ENCODE results near the gene WDR46. TPM values are rescaled to one million over a fixed set of nuclear protein-coding genes. Genes with fewer than 3 reads are reported as not detected.

The WDR46 gene
- total RNA-seq, 2 experiments from 2014 or later = 105 to 107 TPM

DNA sequence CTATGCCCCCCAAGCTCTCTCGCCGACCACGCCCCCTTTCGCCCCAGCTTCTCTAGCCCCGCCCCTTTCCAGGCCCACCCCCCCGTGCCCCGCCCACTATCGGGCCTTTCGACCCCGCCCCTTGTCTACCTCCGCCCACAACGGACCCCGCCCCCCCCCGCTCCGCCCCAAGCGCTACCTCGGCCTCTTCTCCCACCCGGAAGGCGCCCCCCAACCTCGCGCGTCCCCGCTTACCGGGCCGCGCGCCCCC, 28.3 kb upstream of the WDR46 start:
- DNase-seq = no peak
- no peaks in the 10 kb centered on the region for H3K27me3 Mint-ChIP-seq
- H3K36me3 Mint-ChIP-seq = peaks cover 49% of the 10 kb centered on the region
- H3K9me3 Mint-ChIP-seq = no peaks in the 10 kb centered on the region
- peak overlapping the region; percentile 51 for H3K27ac Mint-ChIP-seq
- H3K4me1 Mint-ChIP-seq = peaks cover 67% of the 10 kb centered on the region
- H3K4me3 Mint-ChIP-seq = peak overlapping the region; percentile 82

DNA sequence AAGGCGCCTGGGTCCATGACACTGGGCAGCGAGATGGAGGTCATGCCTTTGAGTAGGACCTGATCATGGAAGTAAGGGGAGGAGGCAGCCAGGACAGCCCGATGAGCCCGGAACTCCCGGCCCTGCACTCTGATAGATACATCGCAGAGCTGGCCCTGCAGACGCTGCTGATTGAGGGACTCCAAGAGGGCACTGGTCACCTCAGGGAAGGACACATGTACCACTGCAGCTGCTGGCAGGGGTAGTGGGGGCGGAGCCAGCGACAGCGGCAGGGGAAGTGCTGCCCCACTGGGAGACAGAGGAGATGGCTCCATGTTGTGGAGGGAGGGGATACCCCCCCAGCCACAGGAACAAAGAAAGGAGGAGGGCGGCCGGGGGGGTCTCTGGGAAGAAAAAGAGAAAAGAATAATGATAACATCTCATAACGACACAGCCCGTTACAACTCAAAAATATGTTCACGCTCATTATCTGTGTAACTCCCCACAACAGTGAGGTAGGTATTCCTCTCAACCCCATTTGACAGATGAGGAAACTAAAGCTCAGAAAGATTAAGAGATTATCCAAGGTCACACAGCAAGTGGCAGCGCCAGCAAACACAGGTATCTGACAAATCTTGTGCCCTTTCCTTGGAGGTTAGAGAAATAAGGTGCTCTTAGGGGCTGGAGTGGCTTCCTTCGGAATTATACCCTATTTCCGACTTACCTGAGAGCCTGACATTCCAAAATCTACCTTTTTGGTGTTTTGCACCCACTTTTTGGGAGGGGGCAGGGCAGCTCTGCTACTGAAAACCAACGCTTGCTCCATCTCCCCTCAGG, 27.8 kb upstream of the WDR46 start:
- peaks cover 49% of the 10 kb centered on the region for H3K36me3 Mint-ChIP-seq
- DNase-seq = no peak

DNA sequence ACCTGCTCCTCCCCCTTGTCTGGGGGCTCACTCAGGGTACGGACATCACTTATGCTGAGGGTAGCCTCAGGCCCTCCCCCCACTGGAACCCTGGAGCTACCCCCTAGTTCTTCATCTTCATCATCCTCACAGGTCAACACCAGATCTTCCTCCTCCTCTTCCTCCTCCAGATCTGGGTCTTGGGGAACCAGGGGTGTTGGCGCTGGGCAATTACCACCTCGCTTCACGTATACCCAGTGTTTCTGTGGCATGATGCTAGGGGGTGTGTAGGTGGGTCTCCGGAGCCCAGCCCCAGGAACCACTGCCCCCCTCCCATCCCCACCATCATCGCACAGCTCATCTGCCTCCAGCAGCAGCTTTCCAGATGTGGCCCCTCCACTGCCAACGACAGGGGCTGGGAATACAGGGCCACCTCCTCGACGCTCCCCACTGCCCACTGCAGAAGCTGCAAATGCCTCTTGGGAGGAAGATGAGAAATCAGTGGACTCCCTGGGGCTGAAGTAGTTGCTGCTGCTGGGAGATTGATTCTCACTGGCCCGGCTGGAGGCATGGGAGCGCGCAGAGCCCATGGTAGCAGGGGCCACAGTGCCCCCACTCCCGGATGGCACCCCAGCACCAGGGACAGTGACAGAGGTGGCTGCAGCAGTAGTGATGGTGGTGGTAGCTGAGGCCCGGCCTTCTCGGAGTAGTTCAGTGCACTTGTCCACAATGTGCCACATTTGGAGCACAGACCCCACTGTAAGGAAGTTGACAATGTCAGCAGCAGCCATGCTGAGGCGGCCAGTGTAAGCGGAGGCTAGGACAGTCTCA, 27.0 kb upstream of the WDR46 start:
- no peak for DNase-seq
- Mint-ChIP-seq H3K9me3 (no peaks in the 10 kb centered on the region), H3K27me3 (no peaks in the 10 kb centered on the region), H3K4me3 (peak overlapping the region; percentile 82), H3K27ac (peak overlapping the region; percentile 99), H3K4me1 (peaks cover 67% of the 10 kb centered on the region), H3K36me3 (peaks cover 48% of the 10 kb centered on the region)

More for the DNA sequence above, 27.8 kb upstream of the WDR46 start:
- Mint-ChIP-seq H3K9me3 (no peaks in the 10 kb centered on the region), H3K27me3 (no peaks in the 10 kb centered on the region), H3K4me1 (peaks cover 69% of the 10 kb centered on the region), H3K4me3 (peak overlapping the region; percentile 82), H3K27ac (peak overlapping the region; percentile 51)

DNA sequence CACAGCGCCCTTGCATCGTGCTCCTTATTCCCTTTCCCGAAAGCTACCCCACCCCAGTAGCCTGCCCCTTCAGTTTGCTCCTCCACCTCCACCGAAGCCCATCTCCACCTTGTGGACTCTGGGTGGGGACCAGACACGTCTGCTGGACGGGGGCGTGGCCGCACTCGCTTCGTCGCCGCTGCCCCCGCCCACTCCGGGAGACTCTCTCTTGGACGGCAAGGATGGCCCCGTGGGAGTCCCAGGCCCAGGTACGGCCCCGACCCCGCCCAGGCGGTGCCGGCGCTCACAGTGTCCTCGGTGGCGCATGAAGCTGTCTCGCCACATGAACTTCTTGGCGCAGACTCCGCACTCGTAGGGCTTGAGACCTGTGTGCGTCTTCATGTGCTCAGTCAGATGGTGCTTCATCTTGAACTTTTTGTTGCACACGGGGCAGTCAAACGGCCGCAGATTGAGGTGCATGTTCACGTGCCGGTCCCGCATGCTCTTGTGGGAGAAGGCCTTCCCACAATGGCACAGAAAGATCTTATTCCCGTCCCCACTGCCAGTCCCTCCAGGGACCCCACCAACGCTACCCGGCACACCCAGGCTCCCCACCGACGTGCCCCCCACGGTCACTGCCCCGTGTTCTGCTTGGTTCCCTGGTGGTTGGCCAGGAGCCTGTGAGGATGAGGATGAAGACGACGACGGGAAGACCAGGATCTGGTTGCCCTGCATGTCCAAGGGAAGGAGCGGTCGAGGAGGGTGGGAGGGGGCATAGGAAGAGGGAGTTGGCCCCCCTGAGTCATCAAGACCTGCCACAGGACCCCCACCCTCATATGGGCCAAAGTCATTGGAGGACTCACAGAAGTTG, 26.1 kb upstream of the WDR46 start:
- H3K4me3 Mint-ChIP-seq = peak overlapping the region; percentile 99
- no peaks in the 10 kb centered on the region for H3K27me3 Mint-ChIP-seq
- peak overlapping the region; percentile 99 for H3K27ac Mint-ChIP-seq
- H3K4me1 Mint-ChIP-seq = peaks cover 62% of the 10 kb centered on the region
- peaks cover 45% of the 10 kb centered on the region for H3K36me3 Mint-ChIP-seq
- DNase-seq = no peak
- no peaks in the 10 kb centered on the region for H3K9me3 Mint-ChIP-seq

DNA sequence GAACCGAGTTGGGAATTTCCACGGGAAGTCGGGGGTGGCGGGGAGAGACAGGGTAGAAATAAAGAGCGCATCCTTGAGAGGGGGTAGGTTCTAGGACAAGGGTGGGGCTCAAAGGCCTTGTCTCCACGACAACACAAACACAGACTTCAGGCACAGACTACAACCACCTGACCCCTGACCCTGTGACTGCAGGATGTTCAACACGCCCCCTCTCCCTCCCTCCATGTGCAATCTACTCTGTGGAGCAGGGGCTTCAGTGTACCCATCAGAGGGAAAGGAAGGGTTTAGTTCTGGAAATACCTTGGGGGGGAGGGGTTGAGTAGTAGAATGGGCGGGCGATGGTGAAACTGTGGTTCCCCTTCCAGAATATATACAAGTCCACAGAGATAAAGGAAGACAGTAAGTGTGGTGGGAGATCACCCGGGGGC, 25.5 kb upstream of the WDR46 start:
- H3K9me3 Mint-ChIP-seq = no peaks in the 10 kb centered on the region
- peak overlapping the region; percentile 99 for H3K4me3 Mint-ChIP-seq
- H3K36me3 Mint-ChIP-seq = peaks cover 46% of the 10 kb centered on the region
- peak overlapping the region; percentile 99 for H3K27ac Mint-ChIP-seq
- DNase-seq = peak; percentile 73
- H3K4me1 Mint-ChIP-seq = peaks cover 56% of the 10 kb centered on the region
- no peaks in the 10 kb centered on the region for H3K27me3 Mint-ChIP-seq

DNA sequence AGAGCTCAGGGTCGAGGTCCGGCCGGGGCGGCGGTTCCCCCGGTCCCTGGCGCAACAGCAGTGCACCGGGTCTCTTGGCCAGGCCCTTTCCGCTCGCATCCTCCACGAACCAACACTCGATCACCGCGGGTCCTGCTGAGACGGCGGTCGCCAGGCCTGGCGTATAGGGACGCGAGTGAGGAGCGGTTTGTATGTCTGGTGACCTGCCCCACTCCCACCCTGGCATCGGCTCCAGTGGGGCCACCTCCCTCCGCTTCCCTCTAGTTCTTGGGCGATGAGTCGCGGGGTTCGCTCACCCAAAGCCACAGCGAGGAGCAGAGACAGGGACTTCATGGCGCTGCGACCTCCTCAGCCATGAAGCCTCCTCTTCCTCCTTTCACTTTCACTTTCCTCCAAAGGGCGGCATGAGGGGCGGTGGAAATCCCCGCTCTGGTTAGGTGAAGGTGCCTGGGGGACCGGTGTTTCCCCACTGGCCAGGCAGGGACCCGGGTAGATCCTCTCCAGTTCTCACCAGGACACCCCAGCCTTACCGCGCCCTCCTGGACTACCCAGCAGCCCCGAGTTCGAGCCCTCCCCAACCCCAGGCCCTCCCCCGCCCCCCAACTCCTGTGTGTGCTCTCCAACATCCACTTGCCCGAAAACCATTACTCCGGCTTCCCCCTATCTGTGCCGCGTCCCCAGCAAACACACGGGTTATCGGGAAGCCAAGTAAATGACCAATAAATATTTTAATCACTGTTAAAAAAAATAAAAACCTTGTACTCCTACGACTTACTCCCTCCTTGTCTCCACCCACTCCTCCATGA, 24.9 kb upstream of the WDR46 start, which contains the start of gene TAPBP:
TAPBP (minus strand) TSS at position 370 of the 806 bp plus-strand sequence; CDS start at position 333, 37 bp downstream.
- Mint-ChIP-seq H3K4me1 (peaks cover 52% of the 10 kb centered on the region), H3K4me3 (peak within 1 kb of the TSS; percentile 99), H3K27ac (peak within 1 kb of the TSS; percentile 99), H3K36me3 (peaks cover 43% of the 10 kb centered on the region), H3K27me3 (no peaks in the 10 kb centered on the region), H3K9me3 (no peaks in the 10 kb centered on the region)
- peak; percentile 92 for DNase-seq

DNA sequence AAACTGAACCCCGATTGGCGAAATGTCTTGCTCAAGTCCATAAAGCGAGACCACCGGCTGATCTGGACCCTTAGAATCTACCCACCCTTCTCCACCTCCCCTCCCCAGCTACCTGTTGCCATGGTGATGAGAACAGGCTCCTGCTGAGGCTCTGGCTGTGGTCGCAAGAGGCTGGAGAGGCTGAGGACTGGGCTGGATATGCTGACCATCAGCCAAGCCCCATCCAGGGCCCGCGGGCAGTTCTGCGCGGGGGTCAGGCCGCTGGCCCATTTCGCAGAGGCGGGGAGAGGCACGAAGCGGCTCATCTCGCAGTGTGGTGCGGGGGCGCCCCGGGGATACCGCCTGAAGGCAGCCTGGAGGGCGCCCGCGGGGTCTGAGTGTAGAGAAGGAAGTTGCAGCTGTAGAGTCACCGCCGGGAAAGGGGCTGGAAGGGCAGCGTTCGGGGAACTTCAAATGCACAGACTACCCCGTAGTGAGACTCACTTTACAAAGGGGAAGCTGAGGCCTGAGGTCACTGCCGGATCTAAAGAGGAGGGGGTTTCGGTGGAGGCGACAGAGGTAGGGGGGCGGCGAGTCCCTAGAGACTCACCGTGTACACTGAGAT, 24.2 kb upstream of the WDR46 start:
- Mint-ChIP-seq H3K27me3 (no peaks in the 10 kb centered on the region), H3K9me3 (no peaks in the 10 kb centered on the region), H3K4me3 (peak overlapping the region; percentile 99), H3K4me1 (peaks cover 52% of the 10 kb centered on the region), H3K36me3 (peaks cover 45% of the 10 kb centered on the region), H3K27ac (peak overlapping the region; percentile 99)
- DNase-seq = peak; percentile 60

DNA sequence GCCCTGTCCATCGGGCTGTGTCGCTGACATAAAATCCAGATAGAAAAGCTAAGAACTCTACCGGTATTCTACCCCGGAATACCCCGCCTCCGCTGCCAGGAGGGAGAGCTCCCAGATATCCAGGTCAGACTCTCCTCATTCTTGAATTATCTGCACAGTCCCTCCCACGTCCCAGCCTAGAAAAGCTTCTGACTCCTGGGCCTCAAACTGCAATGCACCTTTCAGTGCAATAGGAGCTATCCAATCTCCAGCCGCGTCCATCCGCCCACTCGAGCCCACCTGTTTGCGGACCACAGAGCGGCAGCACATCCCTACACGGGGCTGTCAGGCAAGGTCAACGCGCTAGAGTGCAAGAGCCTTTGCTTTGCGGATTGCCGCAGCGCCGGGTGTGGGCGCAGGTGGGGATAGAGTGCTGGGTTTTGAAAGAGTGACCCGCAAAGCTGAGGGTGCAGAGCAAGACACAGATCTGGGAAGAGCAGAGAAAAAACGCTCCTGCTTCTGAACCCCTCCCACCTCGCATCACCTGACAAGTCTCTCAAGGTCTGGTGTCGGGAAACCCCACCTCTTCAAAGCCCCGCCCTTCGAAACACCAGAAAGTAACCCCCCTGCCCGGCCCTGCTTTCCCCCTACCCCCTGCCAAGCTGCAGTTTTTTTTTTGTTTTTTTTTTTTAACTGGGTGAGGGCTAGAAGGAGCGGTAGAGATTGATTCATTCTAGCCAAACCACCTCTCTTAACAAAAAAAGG, 23.5 kb upstream of the WDR46 start:
- Mint-ChIP-seq H3K27me3 (no peaks in the 10 kb centered on the region), H3K4me3 (peak overlapping the region; percentile 99), H3K4me1 (peaks cover 48% of the 10 kb centered on the region), H3K27ac (peak overlapping the region; percentile 99), H3K9me3 (no peaks in the 10 kb centered on the region), H3K36me3 (peaks cover 42% of the 10 kb centered on the region)
- peak; percentile 82 for DNase-seq

DNA sequence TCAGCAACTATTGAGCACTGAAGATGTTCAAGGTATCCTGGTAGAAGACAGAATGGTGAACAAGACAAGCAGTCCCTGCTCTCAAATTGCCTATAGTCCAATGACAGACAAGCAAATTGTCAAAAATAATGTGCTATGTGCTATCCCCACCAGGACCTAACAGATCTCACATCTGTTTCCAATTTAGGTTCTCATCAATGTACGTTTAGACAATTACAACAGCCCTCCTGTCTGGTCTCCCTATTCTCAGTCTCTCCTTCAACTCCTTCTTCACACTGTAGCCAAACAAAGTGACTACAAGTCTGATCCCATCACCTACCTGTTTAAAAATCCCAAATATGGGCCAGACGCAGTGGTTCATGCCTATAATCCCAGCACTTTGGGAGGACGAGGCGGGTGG, 17.3 kb upstream of the WDR46 start:
- H3K4me1 Mint-ChIP-seq = peaks cover 35% of the 10 kb centered on the region
- DNase-seq = no peak
- H3K36me3 Mint-ChIP-seq = peaks cover 35% of the 10 kb centered on the region
- H3K27ac Mint-ChIP-seq = peak overlapping the region; percentile 59
- H3K27me3 Mint-ChIP-seq = no peaks in the 10 kb centered on the region
- H3K4me3 Mint-ChIP-seq = no peak overlapping the region
- no peaks in the 10 kb centered on the region for H3K9me3 Mint-ChIP-seq

DNA sequence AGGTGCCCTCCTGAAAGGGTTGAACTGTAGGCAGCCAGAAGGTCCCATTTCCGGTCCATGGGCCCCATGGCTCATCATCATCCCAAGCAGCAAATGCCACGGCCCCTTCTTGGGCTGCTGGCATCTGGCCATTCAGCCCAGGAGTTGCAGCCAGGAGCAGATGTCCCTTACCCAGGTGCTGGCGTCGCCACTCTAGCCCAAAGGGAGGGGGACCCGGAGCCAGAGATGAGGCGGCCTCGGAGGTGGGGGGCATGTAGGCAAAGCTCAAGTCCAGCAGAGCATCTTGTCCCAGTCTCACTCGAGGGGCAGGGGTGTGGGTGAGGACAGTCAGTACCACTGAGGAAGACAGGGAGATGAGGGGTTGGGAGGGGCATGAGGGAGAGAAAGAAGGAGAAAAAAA, 16.0 kb upstream of the WDR46 start:
- Mint-ChIP-seq H3K9me3 (no peaks in the 10 kb centered on the region), H3K27me3 (no peaks in the 10 kb centered on the region), H3K36me3 (peaks cover 41% of the 10 kb centered on the region), H3K4me3 (no peak overlapping the region), H3K27ac (peak overlapping the region; percentile 74), H3K4me1 (peaks cover 38% of the 10 kb centered on the region)
- no peak for DNase-seq

DNA sequence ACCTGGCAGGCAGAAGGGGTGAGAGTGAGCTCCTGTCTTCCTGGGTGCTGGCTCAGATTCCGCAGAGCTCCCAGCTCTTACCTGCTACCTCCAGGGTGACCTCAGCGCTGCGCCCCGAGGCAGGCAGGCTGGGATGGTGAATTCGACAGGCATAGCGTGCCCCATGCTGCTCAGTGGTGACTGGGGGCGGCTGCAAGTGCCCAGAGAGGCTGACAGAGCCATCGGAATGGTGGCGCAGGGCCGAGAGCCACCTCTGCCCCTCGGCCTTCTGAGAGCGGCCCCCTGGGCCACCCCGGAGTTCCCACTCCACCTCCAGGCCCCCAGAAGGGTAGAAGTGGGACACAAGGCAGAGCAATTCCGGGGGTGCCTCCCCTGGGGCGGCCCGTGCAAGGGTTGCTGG, 15.2 kb upstream of the WDR46 start:
- H3K27me3 Mint-ChIP-seq = peaks cover 3% of the 10 kb centered on the region
- no peak overlapping the region for H3K27ac Mint-ChIP-seq
- no peak overlapping the region for H3K4me3 Mint-ChIP-seq
- peaks cover 47% of the 10 kb centered on the region for H3K4me1 Mint-ChIP-seq
- DNase-seq = no peak
- no peaks in the 10 kb centered on the region for H3K9me3 Mint-ChIP-seq
- peaks cover 49% of the 10 kb centered on the region for H3K36me3 Mint-ChIP-seq

DNA sequence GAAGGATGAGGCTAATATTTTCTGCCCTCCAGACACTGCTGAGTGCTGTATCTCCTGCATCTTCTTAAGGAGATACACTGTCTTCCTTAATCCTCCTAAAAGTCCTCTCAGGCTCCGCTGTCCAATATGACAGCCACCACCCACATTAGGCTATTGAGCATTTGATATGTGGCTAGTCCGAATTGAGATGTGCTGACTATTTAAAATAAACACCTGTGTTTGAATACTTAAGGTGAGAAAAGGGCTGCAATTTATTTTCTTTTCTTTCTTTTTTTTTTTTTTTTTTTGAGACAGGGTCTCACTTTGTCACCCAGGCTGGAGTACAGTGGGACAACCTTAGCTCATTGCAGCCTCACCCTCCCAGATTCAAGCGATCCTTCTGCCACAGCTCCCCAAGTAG, 12.8 kb upstream of the WDR46 start:
- H3K36me3 Mint-ChIP-seq = peaks cover 44% of the 10 kb centered on the region
- H3K9me3 Mint-ChIP-seq = no peaks in the 10 kb centered on the region
- H3K4me1 Mint-ChIP-seq = peaks cover 50% of the 10 kb centered on the region
- DNase-seq = no peak
- H3K27ac Mint-ChIP-seq = peak overlapping the region; percentile 57
- peaks cover 5% of the 10 kb centered on the region for H3K27me3 Mint-ChIP-seq
- no peak overlapping the region for H3K4me3 Mint-ChIP-seq

DNA sequence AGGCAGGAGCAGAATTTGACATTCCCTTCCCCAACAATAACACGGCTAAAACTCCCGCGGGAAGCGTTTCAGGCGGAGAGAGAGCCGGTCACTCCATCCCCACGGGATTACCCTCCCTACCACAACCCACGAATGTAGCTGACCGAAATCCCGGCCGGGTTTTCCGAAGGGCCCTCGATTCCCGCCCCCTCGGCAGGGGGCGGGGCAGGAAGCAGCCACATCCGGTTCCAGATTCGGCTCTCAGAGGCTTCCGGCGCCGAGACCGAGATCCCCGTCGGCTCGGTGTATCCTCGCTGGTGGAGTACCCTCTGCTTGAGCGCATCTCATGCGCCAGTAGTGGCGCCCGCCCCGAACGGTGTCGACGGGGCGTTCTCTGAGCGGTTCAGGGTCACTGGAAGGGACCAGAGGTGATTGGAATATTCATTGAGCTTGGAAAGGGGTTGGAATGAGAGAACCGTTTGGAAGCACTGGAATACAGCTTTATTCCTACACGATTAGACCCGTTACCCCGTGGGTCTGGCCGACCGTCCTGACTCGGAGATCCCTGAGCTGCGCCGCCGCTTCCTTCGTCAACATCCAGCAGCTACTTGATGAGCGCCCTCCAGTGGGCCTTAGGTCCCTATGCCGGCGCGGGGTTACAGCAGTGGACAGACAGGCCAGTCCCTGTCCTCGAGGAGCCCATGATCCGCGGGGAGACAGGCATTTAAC, 10.4 kb upstream of the WDR46 start:
- H3K4me3 Mint-ChIP-seq = peak overlapping the region; percentile 94
- peaks cover 5% of the 10 kb centered on the region for H3K27me3 Mint-ChIP-seq
- peaks cover 37% of the 10 kb centered on the region for H3K36me3 Mint-ChIP-seq
- no peaks in the 10 kb centered on the region for H3K9me3 Mint-ChIP-seq
- H3K27ac Mint-ChIP-seq = peak overlapping the region; percentile 96
- peak; percentile 95 for DNase-seq
- H3K4me1 Mint-ChIP-seq = peaks cover 37% of the 10 kb centered on the region

All from activated naive CD8-positive, alpha-beta T cell treated with anti-CD3 and anti-CD28 coated beads for 36 hours (primary cell).